ENCODE data around the gene IPPK. TPM values are rescaled to one million over a fixed set of nuclear protein-coding genes. Genes with fewer than 3 reads are reported as not detected.
A peak's percentile ranks its signal among the peaks of the same experiment; 100 is the strongest.

IPPK gene
- total RNA-seq, 1 donor from 2014 or later: 14.8 TPM

- no peak for DNase-seq (ENCODE audit: low spot score)
- no peak overlapping the region for H3K27ac Mint-ChIP-seq
- H3K27me3 Mint-ChIP-seq (ENCODE audit: insufficient read depth): no peaks in the 10 kb centered on the region
- no peak overlapping the region for H3K4me3 Mint-ChIP-seq
- peaks cover 16% of the 10 kb centered on the region for H3K4me1 Mint-ChIP-seq (ENCODE audit: low read depth)
- H3K36me3 Mint-ChIP-seq (ENCODE audit: low read depth): peaks cover 60% of the 10 kb centered on the region
- intact Hi-C loops (cut with micrococcal nuclease): no loop called here
- no peaks in the 10 kb centered on the region for H3K9me3 Mint-ChIP-seq
Observed at GRCh38 chr9:92649007-92649406, 20.9 kb downstream of the IPPK start.

GRCh38 chr9:92648474-92648971, 21.4 kb downstream of the IPPK start:
- Mint-ChIP-seq H3K4me1 (ENCODE audit: low read depth) (peaks cover 16% of the 10 kb centered on the region), H3K27me3 (ENCODE audit: insufficient read depth) (no peaks in the 10 kb centered on the region), H3K4me3 (no peak overlapping the region), H3K9me3 (no peaks in the 10 kb centered on the region), H3K27ac (no peak overlapping the region), H3K36me3 (ENCODE audit: low read depth) (peaks cover 64% of the 10 kb centered on the region)
- DNase-seq (ENCODE audit: low spot score): no peak
- intact Hi-C loops (cut with micrococcal nuclease): no loop called here

GRCh38 chr9:92647671-92648473, 22.1 kb downstream of the IPPK start:
- intact Hi-C loops (cut with micrococcal nuclease): loop anchor here (2.0 kb wide), 1 partner anchor 23 kb away; the partner anchor contains the start of gene IPPK
- no peaks in the 10 kb centered on the region for H3K27me3 Mint-ChIP-seq (ENCODE audit: insufficient read depth)
- no peak overlapping the region for H3K4me3 Mint-ChIP-seq
- peak overlapping the region; percentile 47 for H3K27ac Mint-ChIP-seq
- H3K36me3 Mint-ChIP-seq (ENCODE audit: low read depth): peaks cover 62% of the 10 kb centered on the region
- no peak for DNase-seq (ENCODE audit: low spot score)
- no peaks in the 10 kb centered on the region for H3K9me3 Mint-ChIP-seq
- peaks cover 16% of the 10 kb centered on the region for H3K4me1 Mint-ChIP-seq (ENCODE audit: low read depth)

- intact Hi-C loops (cut with micrococcal nuclease): no loop called here
- no peaks in the 10 kb centered on the region for H3K27me3 Mint-ChIP-seq (ENCODE audit: insufficient read depth)
- H3K27ac Mint-ChIP-seq: no peak overlapping the region
- peaks cover 16% of the 10 kb centered on the region for H3K4me1 Mint-ChIP-seq (ENCODE audit: low read depth)
- peaks cover 58% of the 10 kb centered on the region for H3K36me3 Mint-ChIP-seq (ENCODE audit: low read depth)
- no peaks in the 10 kb centered on the region for H3K9me3 Mint-ChIP-seq
- DNase-seq (ENCODE audit: low spot score): no peak
- no peak overlapping the region for H3K4me3 Mint-ChIP-seq
Observed at GRCh38 chr9:92645041-92645440, 24.9 kb downstream of the IPPK start.

GRCh38 chr9:92644278-92644677, 25.7 kb downstream of the IPPK start:
- intact Hi-C loops (cut with micrococcal nuclease): no loop called here
- Mint-ChIP-seq H3K27me3 (ENCODE audit: insufficient read depth) (no peaks in the 10 kb centered on the region), H3K36me3 (ENCODE audit: low read depth) (peaks cover 56% of the 10 kb centered on the region), H3K9me3 (no peaks in the 10 kb centered on the region), H3K27ac (no peak overlapping the region), H3K4me1 (ENCODE audit: low read depth) (peaks cover 16% of the 10 kb centered on the region), H3K4me3 (no peak overlapping the region)
- DNase-seq (ENCODE audit: low spot score): no peak

- no peaks in the 10 kb centered on the region for H3K9me3 Mint-ChIP-seq
- intact Hi-C loops (cut with micrococcal nuclease): no loop called here
- no peak overlapping the region for H3K4me3 Mint-ChIP-seq
- no peak overlapping the region for H3K27ac Mint-ChIP-seq
- no peak for DNase-seq (ENCODE audit: low spot score)
- H3K27me3 Mint-ChIP-seq (ENCODE audit: insufficient read depth): no peaks in the 10 kb centered on the region
- H3K36me3 Mint-ChIP-seq (ENCODE audit: low read depth): peaks cover 54% of the 10 kb centered on the region
- H3K4me1 Mint-ChIP-seq (ENCODE audit: low read depth): peaks cover 15% of the 10 kb centered on the region
Observed at GRCh38 chr9:92642564-92642963, 27.4 kb downstream of the IPPK start.

- Mint-ChIP-seq H3K9me3 (no peaks in the 10 kb centered on the region), H3K36me3 (ENCODE audit: low read depth) (peaks cover 50% of the 10 kb centered on the region), H3K27ac (no peak overlapping the region), H3K4me1 (ENCODE audit: low read depth) (peaks cover 10% of the 10 kb centered on the region), H3K27me3 (ENCODE audit: insufficient read depth) (no peaks in the 10 kb centered on the region), H3K4me3 (no peak overlapping the region)
- DNase-seq (ENCODE audit: low spot score): no peak
- intact Hi-C loops (cut with micrococcal nuclease): no loop called here
Observed at GRCh38 chr9:92642041-92642451, 27.9 kb downstream of the IPPK start.

- H3K36me3 Mint-ChIP-seq (ENCODE audit: low read depth): peaks cover 45% of the 10 kb centered on the region
Observed at GRCh38 chr9:92641092-92641809, 28.7 kb downstream of the IPPK start.

GRCh38 chr9:92640398-92641091, 29.4 kb downstream of the IPPK start:
- intact Hi-C loops (cut with micrococcal nuclease): no loop called here
- Mint-ChIP-seq H3K4me3 (no peak overlapping the region), H3K36me3 (ENCODE audit: low read depth) (peaks cover 41% of the 10 kb centered on the region), H3K9me3 (no peaks in the 10 kb centered on the region), H3K27ac (no peak overlapping the region), H3K4me1 (ENCODE audit: low read depth) (no peaks in the 10 kb centered on the region), H3K27me3 (ENCODE audit: insufficient read depth) (no peaks in the 10 kb centered on the region)
- no peak for DNase-seq (ENCODE audit: low spot score)

More at GRCh38 chr9:92641092-92641809, 28.7 kb downstream of the IPPK start:
- no peak overlapping the region for H3K27ac Mint-ChIP-seq
- no peak overlapping the region for H3K4me3 Mint-ChIP-seq
- no peaks in the 10 kb centered on the region for H3K9me3 Mint-ChIP-seq
- DNase-seq (ENCODE audit: low spot score): no peak
- H3K4me1 Mint-ChIP-seq (ENCODE audit: low read depth): peaks cover 4% of the 10 kb centered on the region
- no peaks in the 10 kb centered on the region for H3K27me3 Mint-ChIP-seq (ENCODE audit: insufficient read depth)
- intact Hi-C loops (cut with micrococcal nuclease): no loop called here

- no peaks in the 10 kb centered on the region for H3K4me1 Mint-ChIP-seq (ENCODE audit: low read depth)
- H3K4me3 Mint-ChIP-seq: no peak overlapping the region
- DNase-seq (ENCODE audit: low spot score): no peak
- no peaks in the 10 kb centered on the region for H3K9me3 Mint-ChIP-seq
- intact Hi-C loops (cut with micrococcal nuclease): loop anchor here (10.0 kb wide), 1 partner anchor 155 kb away; no protein-coding TSS in a partner anchor
- no peaks in the 10 kb centered on the region for H3K27me3 Mint-ChIP-seq (ENCODE audit: insufficient read depth)
- H3K36me3 Mint-ChIP-seq (ENCODE audit: low read depth): peaks cover 36% of the 10 kb centered on the region
- H3K27ac Mint-ChIP-seq: no peak overlapping the region
Observed at GRCh38 chr9:92639791-92640271, 30.1 kb downstream of the IPPK start.

GRCh38 chr9:92639124-92639523, 30.8 kb downstream of the IPPK start:
- Mint-ChIP-seq H3K4me1 (ENCODE audit: low read depth) (peaks cover 5% of the 10 kb centered on the region), H3K4me3 (no peak overlapping the region), H3K36me3 (ENCODE audit: low read depth) (peaks cover 36% of the 10 kb centered on the region), H3K9me3 (no peaks in the 10 kb centered on the region), H3K27me3 (ENCODE audit: insufficient read depth) (no peaks in the 10 kb centered on the region), H3K27ac (no peak overlapping the region)
- no peak for DNase-seq (ENCODE audit: low spot score)
- intact Hi-C loops (cut with micrococcal nuclease): loop anchor here (10.0 kb wide), 1 partner anchor 156 kb away; no protein-coding TSS in a partner anchor

- H3K4me3 Mint-ChIP-seq: no peak overlapping the region
- H3K27ac Mint-ChIP-seq: peak overlapping the region; percentile 31
- H3K27me3 Mint-ChIP-seq (ENCODE audit: insufficient read depth): no peaks in the 10 kb centered on the region
- H3K4me1 Mint-ChIP-seq (ENCODE audit: low read depth): peaks cover 5% of the 10 kb centered on the region
- DNase-seq (ENCODE audit: low spot score): no peak
- no peaks in the 10 kb centered on the region for H3K9me3 Mint-ChIP-seq
- intact Hi-C loops (cut with micrococcal nuclease): loop anchor here (10.0 kb wide), 1 partner anchor 156 kb away; no protein-coding TSS in a partner anchor
- H3K36me3 Mint-ChIP-seq (ENCODE audit: low read depth): peaks cover 33% of the 10 kb centered on the region
Observed at GRCh38 chr9:92638621-92639101, 31.3 kb downstream of the IPPK start.
